ENCODE data around the gene ANKUB1. TPM values are rescaled to one million over a fixed set of nuclear protein-coding genes. Genes with fewer than 3 reads are reported as not detected.
A peak's percentile ranks its signal among the peaks of the same experiment; 100 is the strongest.

Gene ANKUB1
- total RNA-seq, 3 donors from 2014 or later (not counting 1 experiment from before 2014, with no cell fraction given), result not detected

DNA sequence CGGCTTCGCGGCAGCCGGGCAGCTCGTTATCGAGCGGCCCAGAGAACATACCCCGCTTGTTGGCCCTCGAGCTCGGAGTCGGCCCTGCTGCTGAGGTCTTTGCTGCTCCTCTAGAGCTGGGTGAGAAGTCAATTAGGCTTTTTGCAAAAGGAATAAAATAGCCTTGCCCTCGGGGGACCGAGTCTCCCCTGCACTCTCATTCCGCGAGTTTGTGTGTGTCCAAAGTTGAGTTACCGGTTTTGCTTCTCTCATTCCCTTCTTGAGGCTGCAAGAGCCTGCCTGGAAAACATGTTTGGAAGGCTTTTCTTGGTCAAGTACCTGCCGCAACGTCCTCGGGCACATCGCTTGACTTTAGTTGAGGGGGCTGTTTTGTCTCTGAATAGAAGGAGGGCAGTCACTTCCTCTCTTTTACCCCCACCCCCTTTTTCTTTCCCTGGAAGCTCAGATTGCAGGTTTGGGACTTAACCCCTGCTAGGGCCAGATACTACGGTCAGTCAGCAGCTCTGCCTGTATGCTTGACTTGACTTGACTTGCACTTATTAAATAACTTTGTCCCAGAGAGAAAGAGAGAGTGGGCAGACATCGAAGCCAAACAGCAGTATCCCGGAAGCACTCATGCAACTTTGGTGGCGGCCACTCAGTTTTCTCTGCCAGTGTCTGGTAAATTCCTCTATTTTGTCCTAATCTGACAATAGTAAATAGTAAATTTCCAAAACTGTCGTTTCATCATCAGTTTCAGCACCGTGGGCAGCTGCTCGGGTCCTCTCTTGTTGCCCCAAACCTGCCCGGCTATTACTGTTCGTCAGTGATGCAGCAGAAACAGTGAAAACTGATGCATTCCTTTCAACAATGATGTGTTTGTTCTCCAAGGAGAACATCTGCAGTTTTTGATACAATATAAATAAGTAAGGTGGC is 21.3 kb upstream of the ANKUB1 start:
- ATAC-seq, result peak; percentile 27 to 33 (median 28)
- H3K27ac Mint-ChIP-seq, result peak overlapping the region; percentile 96 to 98

DNA sequence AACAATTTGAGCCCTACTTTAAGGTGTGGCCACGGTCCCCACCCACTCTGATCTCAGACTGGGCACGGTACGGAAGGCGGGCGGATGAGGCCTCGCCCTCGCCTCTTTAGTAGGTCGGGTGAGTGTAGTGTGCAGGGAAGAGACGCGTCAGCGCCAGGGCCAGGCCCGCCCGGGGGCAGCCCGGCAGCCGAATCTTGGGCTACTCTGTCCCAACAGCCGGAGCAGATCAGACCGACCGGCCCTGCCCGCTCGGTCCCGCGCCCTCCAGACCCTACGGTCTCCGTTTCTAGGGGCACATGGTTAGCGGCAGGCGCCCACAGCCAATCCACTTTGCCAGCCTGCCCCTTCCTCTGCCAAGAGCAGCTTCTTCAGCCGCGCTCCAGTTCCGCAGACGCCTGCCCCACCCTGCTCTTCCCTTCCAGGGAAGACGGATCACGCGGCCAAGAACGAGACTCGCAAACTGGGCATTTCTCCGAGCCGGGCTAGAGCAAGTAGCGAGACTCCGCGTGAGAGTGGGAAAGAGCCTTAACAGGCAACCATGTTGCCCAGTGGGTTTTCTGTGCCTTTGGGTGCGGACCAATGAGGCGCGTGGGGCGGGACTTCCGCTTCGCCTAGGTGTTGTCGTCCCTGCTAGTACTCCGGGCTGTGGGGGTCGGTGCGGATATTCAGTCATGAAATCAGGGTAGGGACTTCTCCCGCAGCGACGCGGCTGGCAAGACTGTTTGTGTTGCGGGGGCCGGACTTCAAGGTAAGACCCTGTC is 20.4 kb upstream of the ANKUB1 start, which contains the start of gene RNF13:
TSS of gene RNF13 (plus strand) at position 610 of the 761 bp plus-strand sequence. CDS start 32,812 bp downstream, outside the sequence.
- DNase-seq (peak; percentile 93 to 95), ATAC-seq (peak; percentile 93 to 98 (median 95))
- H3K4me1 ChIP-seq (ENCODE audit: control insufficient read depth, insufficient read depth, low read length), result peaks cover 13% of the 10 kb centered on the region
- Mint-ChIP-seq H3K9me3 (no peaks in the 10 kb centered on the region), H3K36me3 (no peaks in the 10 kb centered on the region), H3K4me1 (peaks cover 53% of the 10 kb centered on the region in 2 donors), H3K27me3 (ENCODE audit: low read depth in 2 of 2) (peaks cover 6 to 12% of the 10 kb centered on the region in 2 donors), H3K4me3 (peak within 1 kb of the TSS; percentile 96), H3K27ac (peak within 1 kb of the TSS; percentile 96 to 98)
- under 1% methylated on average over 56 of the region's 56 CpGs for WGBS (ENCODE audit: insufficient coverage)
- intact Hi-C loops (cut with micrococcal nuclease), result loop anchor here (1.0 to 5.0 kb wide), 2 partner anchors 60 to 300 kb away; partner anchors contain the start of gene COMMD2
- no peaks in the 10 kb centered on the region for H3K9me3 ChIP-seq (ENCODE audit: control insufficient read depth, insufficient read depth, low read length)
- H3K27me3 ChIP-seq (ENCODE audit: control insufficient read depth, insufficient read depth, low read length), result no peaks in the 10 kb centered on the region
- peak within 1 kb of the TSS; percentile 99 for H3K27ac ChIP-seq (ENCODE audit: low read length)
- H3K4me3 ChIP-seq (ENCODE audit: low read length), result peak within 1 kb of the TSS; percentile 83
- H3K36me3 ChIP-seq (ENCODE audit: control insufficient read depth, insufficient read depth, low read length), result no peaks in the 10 kb centered on the region
- TF ChIP-seq, protein P1, sequence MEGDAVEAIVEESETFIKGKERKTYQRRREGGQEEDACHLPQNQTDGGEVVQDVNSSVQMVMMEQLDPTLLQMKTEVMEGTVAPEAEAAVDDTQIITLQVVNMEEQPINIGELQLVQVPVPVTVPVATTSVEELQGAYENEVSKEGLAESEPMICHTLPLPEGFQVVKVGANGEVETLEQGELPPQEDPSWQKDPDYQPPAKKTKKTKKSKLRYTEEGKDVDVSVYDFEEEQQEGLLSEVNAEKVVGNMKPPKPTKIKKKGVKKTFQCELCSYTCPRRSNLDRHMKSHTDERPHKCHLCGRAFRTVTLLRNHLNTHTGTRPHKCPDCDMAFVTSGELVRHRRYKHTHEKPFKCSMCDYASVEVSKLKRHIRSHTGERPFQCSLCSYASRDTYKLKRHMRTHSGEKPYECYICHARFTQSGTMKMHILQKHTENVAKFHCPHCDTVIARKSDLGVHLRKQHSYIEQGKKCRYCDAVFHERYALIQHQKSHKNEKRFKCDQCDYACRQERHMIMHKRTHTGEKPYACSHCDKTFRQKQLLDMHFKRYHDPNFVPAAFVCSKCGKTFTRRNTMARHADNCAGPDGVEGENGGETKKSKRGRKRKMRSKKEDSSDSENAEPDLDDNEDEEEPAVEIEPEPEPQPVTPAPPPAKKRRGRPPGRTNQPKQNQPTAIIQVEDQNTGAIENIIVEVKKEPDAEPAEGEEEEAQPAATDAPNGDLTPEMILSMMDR (IDR thresholded peaks at IDR 0.05), result no peak

More for the DNA sequence above, 21.3 kb upstream of the ANKUB1 start:
- H3K27me3 Mint-ChIP-seq (ENCODE audit: low read depth in 2 of 2), result peaks cover 3 to 7% of the 10 kb centered on the region in 2 donors
- H3K4me3 Mint-ChIP-seq, result peak overlapping the region; percentile 96
- peaks cover 61% of the 10 kb centered on the region in 2 donors for H3K4me1 Mint-ChIP-seq
- no peaks in the 10 kb centered on the region for H3K9me3 Mint-ChIP-seq
- Histone ChIP-seq H3K27ac (ENCODE audit: low read length) (peak overlapping the region; percentile 99), H3K36me3 (ENCODE audit: control insufficient read depth, insufficient read depth, low read length) (no peaks in the 10 kb centered on the region), H3K9me3 (ENCODE audit: control insufficient read depth, insufficient read depth, low read length) (no peaks in the 10 kb centered on the region), H3K4me3 (ENCODE audit: low read length) (peak overlapping the region; percentile 83), H3K27me3 (ENCODE audit: control insufficient read depth, insufficient read depth, low read length) (no peaks in the 10 kb centered on the region), H3K4me1 (ENCODE audit: control insufficient read depth, insufficient read depth, low read length) (peaks cover 16% of the 10 kb centered on the region)
- peak; percentile 18 to 46 for DNase-seq
- under 1% methylated on average over 26 of the region's 29 CpGs for WGBS (ENCODE audit: insufficient coverage)
- TF ChIP-seq, protein P1 (IDR thresholded peaks at IDR 0.05), result no peak
- intact Hi-C loops (cut with micrococcal nuclease), result loop anchor here (1.0 to 5.0 kb wide), 2 partner anchors 61 to 301 kb away; partner anchors contain the start of gene COMMD2
- no peaks in the 10 kb centered on the region for H3K36me3 Mint-ChIP-seq

DNA sequence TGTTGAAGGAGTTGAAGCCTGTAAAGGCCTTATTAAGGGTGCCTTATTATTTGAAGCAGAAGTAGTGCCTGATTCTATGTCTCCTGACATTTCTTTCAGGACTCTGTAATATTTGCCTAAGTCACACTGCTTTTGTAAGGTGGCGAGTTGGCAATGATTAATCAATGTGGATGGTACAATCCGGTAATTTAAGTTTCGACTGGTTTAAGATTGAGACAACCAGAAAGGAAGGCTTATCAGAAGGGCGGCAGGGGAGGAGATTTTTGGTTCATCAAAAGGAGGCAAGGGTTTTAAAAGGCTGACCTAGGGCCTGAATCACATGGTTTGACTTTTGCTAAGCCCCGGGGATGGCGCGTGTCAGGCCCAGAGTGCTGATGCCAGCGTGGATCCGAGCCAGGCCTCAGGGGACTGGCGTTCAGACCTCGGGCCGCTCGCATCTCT is 19.8 kb upstream of the ANKUB1 start:
- peak overlapping the region; percentile 96 for H3K4me3 Mint-ChIP-seq
- peaks cover 13% of the 10 kb centered on the region for H3K4me1 ChIP-seq (ENCODE audit: control insufficient read depth, insufficient read depth, low read length)
- peak overlapping the region; percentile 99 for H3K27ac ChIP-seq (ENCODE audit: low read length)
- H3K27ac Mint-ChIP-seq, result peak overlapping the region; percentile 96 to 98
- no peak for DNase-seq
- H3K4me3 ChIP-seq (ENCODE audit: low read length), result peak overlapping the region; percentile 83
- no peaks in the 10 kb centered on the region for H3K9me3 Mint-ChIP-seq
- H3K36me3 Mint-ChIP-seq, result no peaks in the 10 kb centered on the region
- peaks cover 8 to 14% of the 10 kb centered on the region in 2 donors for H3K27me3 Mint-ChIP-seq (ENCODE audit: low read depth in 2 of 2)
- TF ChIP-seq, protein P1 (IDR thresholded peaks at IDR 0.05), result no peak
- peaks cover 47% of the 10 kb centered on the region in 2 donors for H3K4me1 Mint-ChIP-seq
- 47% methylated on average over 13 of the region's 13 CpGs for whole genome bisulfite sequencing (ENCODE audit: insufficient coverage)
- no peaks in the 10 kb centered on the region for H3K9me3 ChIP-seq (ENCODE audit: control insufficient read depth, insufficient read depth, low read length)
- no peak for ATAC-seq
- intact Hi-C loops (cut with micrococcal nuclease), result loop anchor here (5.0 kb wide), 1 partner anchor 300 kb away; no protein-coding TSS in a partner anchor
- no peaks in the 10 kb centered on the region for H3K36me3 ChIP-seq (ENCODE audit: control insufficient read depth, insufficient read depth, low read length)
- no peaks in the 10 kb centered on the region for H3K27me3 ChIP-seq (ENCODE audit: control insufficient read depth, insufficient read depth, low read length)
